ENCODE data around the gene RPTOR.
A peak's percentile ranks its signal among the peaks of the same experiment; 100 is the strongest.

The RPTOR gene

GRCh38 chr17:80518392-80518791 is 26.2 kb upstream of the RPTOR start:
- Histone ChIP-seq H3K4me3 (ENCODE audit: low read depth, low read length) (no peak overlapping the region), H3K27ac (ENCODE audit: extremely low read depth, low read depth, low read length) (no peak overlapping the region), H3K36me3 (ENCODE audit: control insufficient read depth in 2 of 2, insufficient read depth in 1 of 2, low read length in 2 of 2) (no peaks in the 10 kb centered on the region), H3K4me1 (ENCODE audit: control insufficient read depth, insufficient read depth, low read length) (no peaks in the 10 kb centered on the region), H3K9me3 (ENCODE audit: control insufficient read depth, insufficient read depth, low read depth, low read length) (no peaks in the 10 kb centered on the region)
- TF ChIP-seq ZNF335 (tag by site-specific recombination; conservative IDR thresholded peaks at IDR 0.05) (no peak), ZNF521 (tag by site-specific recombination; IDR thresholded peaks at IDR 0.05) (no peak), ZNF146 (tag by site-specific recombination; IDR thresholded peaks at IDR 0.05) (no peak), ZNF600 (tag by site-specific recombination; IDR thresholded peaks at IDR 0.05) (no peak), SP2 (tag by site-specific recombination; IDR thresholded peaks at IDR 0.05) (no peak), ZNF366 (tag by site-specific recombination; conservative IDR thresholded peaks at IDR 0.05) (peak; percentile 94), ZNF10 (tag by site-specific recombination; IDR thresholded peaks at IDR 0.05) (no peak), ZFHX2 (tag by site-specific recombination; conservative IDR thresholded peaks at IDR 0.05) (peak; percentile 63), FEZF1 (tag by site-specific recombination; IDR thresholded peaks at IDR 0.05) (no peak), PRDM1 (tag by site-specific recombination; IDR thresholded peaks at IDR 0.05) (no peak), OVOL3 (tag by site-specific recombination; IDR thresholded peaks at IDR 0.05) (no peak), EGR2 (tag by site-specific recombination; IDR thresholded peaks at IDR 0.05; ENCODE audit: low read depth) (peak; percentile 95), ZSCAN30 (tag by site-specific recombination; IDR thresholded peaks at IDR 0.05) (no peak), BCL11B (tag by site-specific recombination; IDR thresholded peaks at IDR 0.05; ENCODE audit: low read depth) (no peak)
- TF ChIP-seq, protein P1, sequence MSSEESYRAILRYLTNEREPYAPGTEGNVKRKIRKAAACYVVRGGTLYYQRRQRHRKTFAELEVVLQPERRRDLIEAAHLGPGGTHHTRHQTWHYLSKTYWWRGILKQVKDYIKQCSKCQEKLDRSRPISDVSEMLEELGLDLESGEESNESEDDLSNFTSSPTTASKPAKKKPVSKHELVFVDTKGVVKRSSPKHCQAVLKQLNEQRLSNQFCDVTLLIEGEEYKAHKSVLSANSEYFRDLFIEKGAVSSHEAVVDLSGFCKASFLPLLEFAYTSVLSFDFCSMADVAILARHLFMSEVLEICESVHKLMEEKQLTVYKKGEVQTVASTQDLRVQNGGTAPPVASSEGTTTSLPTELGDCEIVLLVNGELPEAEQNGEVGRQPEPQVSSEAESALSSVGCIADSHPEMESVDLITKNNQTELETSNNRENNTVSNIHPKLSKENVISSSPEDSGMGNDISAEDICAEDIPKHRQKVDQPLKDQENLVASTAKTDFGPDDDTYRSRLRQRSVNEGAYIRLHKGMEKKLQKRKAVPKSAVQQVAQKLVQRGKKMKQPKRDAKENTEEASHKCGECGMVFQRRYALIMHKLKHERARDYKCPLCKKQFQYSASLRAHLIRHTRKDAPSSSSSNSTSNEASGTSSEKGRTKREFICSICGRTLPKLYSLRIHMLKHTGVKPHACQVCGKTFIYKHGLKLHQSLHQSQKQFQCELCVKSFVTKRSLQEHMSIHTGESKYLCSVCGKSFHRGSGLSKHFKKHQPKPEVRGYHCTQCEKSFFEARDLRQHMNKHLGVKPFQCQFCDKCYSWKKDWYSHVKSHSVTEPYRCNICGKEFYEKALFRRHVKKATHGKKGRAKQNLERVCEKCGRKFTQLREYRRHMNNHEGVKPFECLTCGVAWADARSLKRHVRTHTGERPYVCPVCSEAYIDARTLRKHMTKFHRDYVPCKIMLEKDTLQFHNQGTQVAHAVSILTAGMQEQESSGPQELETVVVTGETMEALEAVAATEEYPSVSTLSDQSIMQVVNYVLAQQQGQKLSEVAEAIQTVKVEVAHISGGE (tag by site-specific recombination; conservative IDR thresholded peaks at IDR 0.05; ENCODE audit: low read depth) = no peak
- ChIA-PET CTCF (no interaction called here), POLR2A (no interaction called here)

- CTCF ChIA-PET = interaction anchor here (0.5 to 0.9 kb wide), 3 partner anchors 55 to 1434 kb away, joined by 3 to 4 read pairs (median 3); no protein-coding TSS in a partner anchor
- no peak for TF ChIP-seq ZNF175 (tag by site-specific recombination; IDR thresholded peaks at IDR 0.05)
- TF ChIP-seq PRDM2 (tag by site-specific recombination; IDR thresholded peaks at IDR 0.05; ENCODE audit: borderline replicate concordance) = no peak
- no peak for TF ChIP-seq ZNF660 (tag by site-specific recombination; IDR thresholded peaks at IDR 0.05)
- no peak for TF ChIP-seq ZNF513 (tag by site-specific recombination; IDR thresholded peaks at IDR 0.05)
- TF ChIP-seq ZNF560 (tag by site-specific recombination; IDR thresholded peaks at IDR 0.05; ENCODE audit: borderline replicate concordance) = no peak
- TF ChIP-seq ZNF558 (tag by site-specific recombination; IDR thresholded peaks at IDR 0.05) = no peak
- TF ChIP-seq ZNF341 (tag by site-specific recombination; IDR thresholded peaks at IDR 0.05; ENCODE audit: low read depth) = no peak
- TF ChIP-seq, protein P2, sequence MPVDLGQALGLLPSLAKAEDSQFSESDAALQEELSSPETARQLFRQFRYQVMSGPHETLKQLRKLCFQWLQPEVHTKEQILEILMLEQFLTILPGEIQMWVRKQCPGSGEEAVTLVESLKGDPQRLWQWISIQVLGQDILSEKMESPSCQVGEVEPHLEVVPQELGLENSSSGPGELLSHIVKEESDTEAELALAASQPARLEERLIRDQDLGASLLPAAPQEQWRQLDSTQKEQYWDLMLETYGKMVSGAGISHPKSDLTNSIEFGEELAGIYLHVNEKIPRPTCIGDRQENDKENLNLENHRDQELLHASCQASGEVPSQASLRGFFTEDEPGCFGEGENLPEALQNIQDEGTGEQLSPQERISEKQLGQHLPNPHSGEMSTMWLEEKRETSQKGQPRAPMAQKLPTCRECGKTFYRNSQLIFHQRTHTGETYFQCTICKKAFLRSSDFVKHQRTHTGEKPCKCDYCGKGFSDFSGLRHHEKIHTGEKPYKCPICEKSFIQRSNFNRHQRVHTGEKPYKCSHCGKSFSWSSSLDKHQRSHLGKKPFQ (tag by site-specific recombination; IDR thresholded peaks at IDR 0.05) = no peak
Observed at GRCh38 chr17:80519091-80519781, 25.4 kb upstream of the RPTOR start.

More at GRCh38 chr17:80519091-80519781, 25.4 kb upstream of the RPTOR start:
- Histone ChIP-seq H3K4me1 (ENCODE audit: control insufficient read depth, insufficient read depth, low read length) (no peaks in the 10 kb centered on the region), H3K36me3 (ENCODE audit: control insufficient read depth in 2 of 2, insufficient read depth in 1 of 2, low read length in 2 of 2) (no peaks in the 10 kb centered on the region), H3K27ac (ENCODE audit: extremely low read depth, low read depth, low read length) (no peak overlapping the region), H3K4me3 (ENCODE audit: low read depth, low read length) (no peak overlapping the region), H3K9me3 (ENCODE audit: control insufficient read depth, insufficient read depth, low read depth, low read length) (no peaks in the 10 kb centered on the region)
- POLR2A ChIA-PET = no interaction called here
